ENCODE measurements around the gene GRK3. TPM values are rescaled to one million over a fixed set of nuclear protein-coding genes. Genes with fewer than 3 reads are reported as not detected.

The GRK3 gene
- total and polyA plus RNA-seq, 12 donors: 0.97 to 9.0 (median 5.2) TPM

GRCh38 chr22:25758316-25758715 lies 193.8 kb downstream of the GRK3 start:
- no peaks in the 10 kb centered on the region for H3K9me3 ChIP-seq
- no peaks in the 10 kb centered on the region for H3K27me3 ChIP-seq
- no peak overlapping the region for H3K4me3 ChIP-seq
- no peak for DNase-seq
- peak overlapping the region in 2 of 10 donors; percentile 31 to 96 for H3K27ac ChIP-seq
- H3K4me1 ChIP-seq: peaks cover 7 to 88% (median 49%) of the 10 kb centered on the region in 9 donors
- ATAC-seq: no peak
- WGBS, 2 donors: 92 to 95% methylated on average over 8 of the region's 8 CpGs
- TF ChIP-seq, protein P1, sequence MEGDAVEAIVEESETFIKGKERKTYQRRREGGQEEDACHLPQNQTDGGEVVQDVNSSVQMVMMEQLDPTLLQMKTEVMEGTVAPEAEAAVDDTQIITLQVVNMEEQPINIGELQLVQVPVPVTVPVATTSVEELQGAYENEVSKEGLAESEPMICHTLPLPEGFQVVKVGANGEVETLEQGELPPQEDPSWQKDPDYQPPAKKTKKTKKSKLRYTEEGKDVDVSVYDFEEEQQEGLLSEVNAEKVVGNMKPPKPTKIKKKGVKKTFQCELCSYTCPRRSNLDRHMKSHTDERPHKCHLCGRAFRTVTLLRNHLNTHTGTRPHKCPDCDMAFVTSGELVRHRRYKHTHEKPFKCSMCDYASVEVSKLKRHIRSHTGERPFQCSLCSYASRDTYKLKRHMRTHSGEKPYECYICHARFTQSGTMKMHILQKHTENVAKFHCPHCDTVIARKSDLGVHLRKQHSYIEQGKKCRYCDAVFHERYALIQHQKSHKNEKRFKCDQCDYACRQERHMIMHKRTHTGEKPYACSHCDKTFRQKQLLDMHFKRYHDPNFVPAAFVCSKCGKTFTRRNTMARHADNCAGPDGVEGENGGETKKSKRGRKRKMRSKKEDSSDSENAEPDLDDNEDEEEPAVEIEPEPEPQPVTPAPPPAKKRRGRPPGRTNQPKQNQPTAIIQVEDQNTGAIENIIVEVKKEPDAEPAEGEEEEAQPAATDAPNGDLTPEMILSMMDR (IDR thresholded peaks at IDR 0.05): no peak
- peaks cover 0 to 3% (median 0%) of the 10 kb centered on the region in 9 donors for H3K36me3 ChIP-seq
- intact Hi-C loops (cut with DNase I): no loop called here

DNA sequence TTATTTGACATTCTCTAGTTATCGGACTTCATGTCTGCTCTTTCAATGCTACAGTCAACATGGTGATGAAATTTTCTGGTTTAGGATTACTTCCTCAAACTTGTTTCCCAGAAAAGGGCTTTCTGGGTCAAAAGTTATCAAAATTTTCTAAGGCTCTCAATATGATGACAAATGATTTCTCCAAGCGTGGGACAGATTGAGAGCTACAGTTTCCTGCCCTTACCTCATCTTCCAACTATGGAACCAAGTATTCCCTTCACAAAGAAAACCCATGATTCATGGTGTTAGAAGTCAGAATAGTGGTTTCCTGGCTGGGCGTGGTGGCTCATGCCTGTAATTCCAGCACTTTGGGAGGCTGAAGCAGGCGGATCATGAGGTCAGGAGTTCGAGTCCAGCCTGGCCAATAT lies 195.4 kb downstream of the GRK3 start:
- peak in 6 of 8 donors; percentile 22 to 70 (median 47) for ATAC-seq
- WGBS, 2 donors: 27 to 29% methylated on average over 5 of the region's 5 CpGs
- H3K27ac ChIP-seq: peak overlapping the region in 8 of 10 donors; percentile 46 to 96 (median 76)

DNA sequence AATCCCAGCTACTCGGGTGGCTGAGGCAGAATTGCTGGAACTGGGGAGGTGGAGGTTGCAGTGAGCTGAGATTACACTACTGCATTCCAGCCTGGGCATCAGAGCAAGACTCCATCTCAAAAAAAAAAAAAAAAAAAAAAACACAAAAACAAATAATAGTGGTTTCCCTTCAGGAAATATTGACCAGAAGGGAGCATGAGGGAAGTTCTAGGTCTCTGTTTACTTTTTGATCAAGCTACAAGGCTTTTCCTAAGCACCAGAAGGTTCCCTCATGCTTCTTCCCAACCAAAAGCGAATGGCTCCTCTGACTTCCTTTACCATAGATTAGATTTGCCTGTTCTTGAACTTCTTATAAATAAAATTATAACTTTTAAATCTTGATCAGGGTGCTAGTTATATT lies 195.8 kb downstream of the GRK3 start:
- Histone ChIP-seq H3K27me3 (no peaks in the 10 kb centered on the region), H3K9me3 (no peaks in the 10 kb centered on the region), H3K4me1 (peaks cover 5 to 90% (median 42%) of the 10 kb centered on the region in 9 donors), H3K27ac (peak overlapping the region in 8 of 10 donors; percentile 46 to 96 (median 76)), H3K4me3 (no peak overlapping the region), H3K36me3 (peaks cover 0 to 20% (median 0%) of the 10 kb centered on the region in 9 donors)
- ATAC-seq (no peak), DNase-seq (no peak)
- TF ChIP-seq, protein P1 (IDR thresholded peaks at IDR 0.05): no peak
- 53 to 72% methylated on average over 2 of the region's 2 CpGs for WGBS, 2 donors
- intact Hi-C loops (cut with DNase I): no loop called here

More for the DNA sequence above, 195.4 kb downstream of the GRK3 start:
- intact Hi-C loops (cut with DNase I): no loop called here
- Histone ChIP-seq H3K4me3 (no peak overlapping the region), H3K27me3 (no peaks in the 10 kb centered on the region), H3K4me1 (peaks cover 5 to 89% (median 45%) of the 10 kb centered on the region in 9 donors), H3K9me3 (no peaks in the 10 kb centered on the region), H3K36me3 (peaks cover 0 to 18% (median 0%) of the 10 kb centered on the region in 9 donors)
- no peak for DNase-seq
- TF ChIP-seq, protein P1 (IDR thresholded peaks at IDR 0.05): no peak

GRCh38 chr22:25760848-25761595 lies 196.5 kb downstream of the GRK3 start:
- TF ChIP-seq, protein P1 (IDR thresholded peaks at IDR 0.05): no peak
- peaks cover 5 to 90% (median 36%) of the 10 kb centered on the region in 9 donors for H3K4me1 ChIP-seq

More at GRCh38 chr22:25760848-25761595, 196.5 kb downstream of the GRK3 start:
- Histone ChIP-seq H3K27me3 (no peaks in the 10 kb centered on the region), H3K9me3 (peaks cover 0 to 6% (median 0%) of the 10 kb centered on the region in 11 donors), H3K36me3 (peaks cover 0 to 22% (median 0%) of the 10 kb centered on the region in 9 donors), H3K27ac (peak overlapping the region in 9 of 10 donors; percentile 32 to 96 (median 76)), H3K4me3 (no peak overlapping the region)
- 60 to 69% methylated on average over 15 of the region's 15 CpGs for WGBS, 2 donors
- DNase-seq: no peak
- peak in 4 of 8 donors; percentile 2 to 19 (median 9) for ATAC-seq
- intact Hi-C loops (cut with DNase I): no loop called here
